Endothelial cell of umbilical vein (primary cell): Measurements from ENCODE around the gene MYH9. TPM values are rescaled to one million over a fixed set of nuclear protein-coding genes. Genes with fewer than 3 reads are reported as not detected.

Source experiments
- BruUV-seq: library from RNA; stranded (reverse); fragments of 400-500 nt; replicated peaks from 2 replicates; lab custom pipeline; 2021; lab: Mats Ljungman, UMichigan
- CTCF ChIA-PET: fragments of 300-600, 350-600 bp; sonication (Branson Sonifier 250); formaldehyde crosslinking; loops from one replicate; lab custom pipeline; 2021; ENCODE audit warnings: antibody characterized with exemption, inconsistent platforms; lab: Charles Lee
- POLR2A ChIA-PET: fragments of 300-600, 350-600 bp; sonication (Branson Sonifier 250); formaldehyde crosslinking; loops from one replicate; lab custom pipeline; 2021; ENCODE audit warnings: antibody characterized with exemption, inconsistent platforms; lab: Charles Lee
- DNase-seq: peaks from one replicate; pipeline ENCODE4 v3.0.0-alpha.2; 2011; ENCODE audit warnings: low read depth, low spot score
- FAIRE-seq: peaks from 2 replicates; lab custom pipeline; 2011; peaks lifted over from hg19 to GRCh38; lab: Jason Lieb, UNC
- H2AFZ ChIP-seq: 2 replicates; pipeline ENCODE4 v1.6.0; 2012; ENCODE audit warnings: low read depth, low read length, control low read depth, inconsistent platforms
- H3K27ac ChIP-seq: 2 replicates; pipeline ENCODE4 v1.5.1; 2011; ENCODE audit warnings: low read depth, mild to moderate bottlenecking, control low read depth, low read length, moderate library complexity; ENCODE audit not compliant: insufficient read depth
- H3K27me3 ChIP-seq, 2 experiments: 2 replicates each; pipeline versions ENCODE4 v1.6.0 to v1.6.1; 2011; ENCODE audit warnings: low read length in 2 of 2, mixed read lengths in 1 of 2; ENCODE audit not compliant: control insufficient read depth in 2 of 2, insufficient read depth in 2 of 2
- H3K36me3 ChIP-seq, 2 experiments: 2 replicates in 1 of 2; 3 replicates in 1 of 2; pipeline ENCODE4 v1.5.1; 2011; ENCODE audit warnings: low read length in 2 of 2, mild to moderate bottlenecking in 1 of 2, moderate library complexity in 1 of 2; ENCODE audit not compliant: control insufficient read depth in 2 of 2, insufficient read depth in 2 of 2; ENCODE audit errors: extremely low read depth in 1 of 2
- H3K4me1 ChIP-seq: 3 replicates; pipeline ENCODE4 v1.5.1; 2011; ENCODE audit warnings: mild to moderate bottlenecking, low read length; ENCODE audit not compliant: control insufficient read depth, insufficient read depth; ENCODE audit errors: extremely low read depth
- H3K4me2 ChIP-seq: 2 replicates; pipeline ENCODE4 v1.6.1; 2011; ENCODE audit warnings: low read length, control low read depth, mixed read lengths; ENCODE audit not compliant: insufficient read depth
- H3K4me3 ChIP-seq, 3 experiments: fragments of 200-600 bp in 1 of 3; sonication (generic), shearing (Covaris generic) in 1 of 3; replicated peaks in 1 of 3; 2 replicates each; pipeline ENCODE4 v1.5.1; 2011 to 2016; ENCODE audit warnings: control low read depth in 3 of 3, low read length in 3 of 3, mild to moderate bottlenecking in 2 of 3, inconsistent platforms in 1 of 3, low read depth in 1 of 3, moderate library complexity in 1 of 3; ENCODE audit not compliant: insufficient read depth in 1 of 3
- H3K79me2 ChIP-seq: 2 replicates; pipeline ENCODE4 v1.6.0; 2012; ENCODE audit warnings: low read length, inconsistent platforms; ENCODE audit not compliant: control insufficient read depth, insufficient read depth
- H3K9ac ChIP-seq: replicated peaks from 2 replicates; pipeline ENCODE3; 2011; ENCODE audit warnings: low read length, control low read depth; ENCODE audit not compliant: insufficient read depth; ENCODE audit errors: extremely low read depth
- H3K9me1 ChIP-seq: replicated peaks from 3 replicates; pipeline ENCODE4 v1.6.0; 2011; ENCODE audit warnings: mild to moderate bottlenecking, low read length; ENCODE audit not compliant: control insufficient read depth, insufficient read depth; ENCODE audit errors: extremely low read depth
- H3K9me3 ChIP-seq: replicated peaks from 2 replicates; pipeline ENCODE4 v1.5.1; 2012; ENCODE audit warnings: low read length, inconsistent platforms; ENCODE audit not compliant: control insufficient read depth, insufficient read depth
- H4K20me1 ChIP-seq: replicated peaks from 2 replicates; pipeline ENCODE3; 2011; ENCODE audit warnings: mild to moderate bottlenecking, low read length; ENCODE audit not compliant: control insufficient read depth, insufficient read depth; ENCODE audit errors: extremely low read depth
- CTCF ChIP-seq, 2 donors: IDR thresholded peaks; 1 replicate in 1 of 2; 2 replicates in 1 of 2; pipeline ENCODE4 v1.5.1; 2011; ENCODE audit warnings: low read length in 2 of 2, mild to moderate bottlenecking in 2 of 2, moderate library complexity in 2 of 2, control low read depth in 1 of 2, inconsistent platforms in 1 of 2, low read depth in 1 of 2; ENCODE audit not compliant: insufficient read depth in 1 of 2; ENCODE audit errors: extremely low read depth in 1 of 2
- EZH2 ChIP-seq: IDR thresholded peaks from 2 replicates; pipeline ENCODE4 v1.6.1; 2012; ENCODE audit warnings: borderline replicate concordance, low read depth, mild to moderate bottlenecking, moderate library complexity, low read length, inconsistent platforms; ENCODE audit not compliant: severe bottlenecking
- FOS ChIP-seq: IDR thresholded peaks from 2 replicates; pipeline ENCODE4 v1.6.1; 2011; ENCODE audit warnings: mild to moderate bottlenecking, low read length, moderate library complexity, borderline replicate concordance; ENCODE audit not compliant: insufficient read depth
- GATA2 ChIP-seq: IDR thresholded peaks from 2 replicates; pipeline ENCODE4 v1.7.0; 2011; ENCODE audit warnings: low read depth, mild to moderate bottlenecking, moderate library complexity, mixed read lengths, low read length; ENCODE audit not compliant: insufficient read length, insufficient read depth
- JUN ChIP-seq: IDR thresholded peaks from 2 replicates; pipeline ENCODE4 v1.6.1; 2011; ENCODE audit warnings: borderline replicate concordance, low read depth; ENCODE audit not compliant: insufficient read length, insufficient read depth
- MYC ChIP-seq: IDR thresholded peaks from one replicate; pipeline ENCODE4 v1.6.1; 2011; ENCODE audit warnings: mild to moderate bottlenecking, low read depth, low read length
- POLR2A ChIP-seq: IDR thresholded peaks from 2 replicates; pipeline ENCODE4 v1.6.1; 2012; ENCODE audit warnings: low read depth, mild to moderate bottlenecking, control low read depth, low read length
- POLR2AphosphoS5 ChIP-seq: IDR thresholded peaks from 2 replicates; pipeline ENCODE4 v1.6.1; 2012; ENCODE audit warnings: low read depth, mild to moderate bottlenecking, control low read depth, low read length, moderate library complexity; ENCODE audit not compliant: insufficient read depth
- dilution Hi-C: fragments of 300-500 bp; cut with MboI; formaldehyde crosslinking; loops from one replicate; pipeline ENCODE4 v1.15.0; 2019; ENCODE audit warnings: low sequenced_read_pairs; ENCODE audit not compliant: extremely low pct_ligation_motif_present
- intact Hi-C: fragments of 100-400 bp; cut with micrococcal nuclease; formaldehyde crosslinking; loops from one replicate; pipeline ENCODE4 v1.10.0; 2022
- polyA plus RNA-seq, 4 experiments: library from polyadenylated mRNA; depleted of rRNA in 3 of 4; stranded (reverse) in 3 of 4; unstranded in 1 of 4; fragments of >200 nt; gene quantifications; 2 replicates each; pipeline versions ENCODE4 v1.2.1 to v1.2.3, GENCODE V29; 2011 to 2012; ENCODE audit warnings: missing spikeins in 1 of 4
- total RNA-seq: library from RNA; stranded (reverse); gene quantifications from 2 replicates; pipeline ENCODE4 v1.2.3, GENCODE V29; 2021
- TF ChIP-seq, protein P1 (sequence below): IDR thresholded peaks from 2 replicates; pipeline ENCODE4 v1.6.1; 2011; ENCODE audit not compliant: insufficient read depth, insufficient read length

MYH9 gene
- total and polyA plus RNA-seq, 2 donors (not counting 3 experiments of a cell fraction or from before 2014, with no cell fraction given), result 188 to 1,413 TPM

- H3K9me1 ChIP-seq, result no peaks in the 10 kb centered on the region
- DNase-seq, result no peak
- peak overlapping the region; percentile 0 for H3K4me2 ChIP-seq
- intact Hi-C loops, result loop anchor here (5.0 kb wide), 1 partner anchor 197 kb away; the partner anchor contains the start of gene EIF3D
- H3K4me1 ChIP-seq, result peaks cover 97% of the 10 kb centered on the region
- peaks cover 16 to 47% of the 10 kb centered on the region in 2 experiments for H3K36me3 ChIP-seq
- peaks cover 74% of the 10 kb centered on the region for H3K79me2 ChIP-seq
- ChIA-PET CTCF (interaction anchor here (1.0 kb wide), 1 partner anchor 140 kb away, joined by 3 read pairs; no protein-coding TSS in a partner anchor), POLR2A (interaction anchor here (1.3 to 2.5 kb wide), 2 partner anchors 53 to 138 kb away, joined by 3 to 6 read pairs; no protein-coding TSS in a partner anchor)
- dilution Hi-C loops, result no loop called here
- FAIRE-seq, result peak; percentile 4
- BruUV-seq, result TSS peak; percentile 9
- no peaks in the 10 kb centered on the region for H4K20me1 ChIP-seq
- H3K9ac ChIP-seq, result peak overlapping the region; percentile 95
- H3K9me3 ChIP-seq, result no peaks in the 10 kb centered on the region
- H3K4me3 ChIP-seq, result no peak overlapping the region
- peak overlapping the region; percentile 99 for H3K27ac ChIP-seq
- H3K27me3 ChIP-seq, result no peaks in the 10 kb centered on the region
- no peak overlapping the region for H2AFZ ChIP-seq
- no peak for TF ChIP-seq POLR2AphosphoS5
- no peak for TF ChIP-seq GATA2
- no peak for TF ChIP-seq MYC
- no peak for TF ChIP-seq FOS
- TF ChIP-seq EZH2, result no peak
- TF ChIP-seq JUN, result no peak
- TF ChIP-seq, protein P1, sequence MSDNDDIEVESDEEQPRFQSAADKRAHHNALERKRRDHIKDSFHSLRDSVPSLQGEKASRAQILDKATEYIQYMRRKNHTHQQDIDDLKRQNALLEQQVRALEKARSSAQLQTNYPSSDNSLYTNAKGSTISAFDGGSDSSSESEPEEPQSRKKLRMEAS, result no peak
- TF ChIP-seq POLR2A, result no peak
- no peak for TF ChIP-seq CTCF (IDR thresholded peaks at IDR 0.05; ENCODE audit: extremely low read depth in 1 of 2, insufficient read depth in 1 of 2, low read depth in 1 of 2, low read length in 2 of 2)
Measured at GRCh38 chr22:36330127-36330526, 57.6 kb downstream of the MYH9 start.
